ENCODE measurements around the gene MMP2.

DNA sequence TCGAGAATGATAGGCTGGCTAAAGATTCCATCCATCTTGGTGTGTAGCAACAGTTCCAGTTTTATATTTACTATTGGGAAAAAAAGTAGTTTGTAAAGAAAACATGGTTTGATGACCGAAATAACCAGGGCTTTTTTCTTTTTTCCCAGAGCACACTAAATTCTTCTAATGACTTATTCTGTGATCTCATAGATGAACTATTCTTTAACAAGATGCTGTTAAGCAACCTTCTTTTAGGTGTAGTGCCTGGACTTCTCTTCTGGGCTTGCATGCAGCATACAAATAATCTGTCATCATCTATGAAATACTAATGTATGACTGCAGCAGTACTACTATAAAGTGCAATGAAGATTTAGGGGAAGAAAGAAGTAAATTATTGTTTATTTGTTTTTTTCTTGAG, 76.4 kb downstream of the MMP2 start:
- no peak for TF ChIP-seq POLR2A (IDR thresholded peaks at IDR 0.05)
- no peak for TF ChIP-seq CTCF (IDR thresholded peaks at IDR 0.05)
- TF ChIP-seq POLR2AphosphoS5 (IDR thresholded peaks at IDR 0.05), result no peak
- no peak for TF ChIP-seq EP300 (IDR thresholded peaks at IDR 0.05)
